Measurements from ENCODE around the gene CBLL2. TPM values are rescaled to one million over a fixed set of nuclear protein-coding genes. Genes with fewer than 3 reads are reported as not detected.

CBLL2 gene
- total RNA-seq, 1 experiment from 2014 or later = not detected

- no peak for TF ChIP-seq CTCF (IDR thresholded peaks at IDR 0.05; ENCODE audit: insufficient read depth in 1 of 2, low read depth in 1 of 2, low read length in 1 of 2, severe bottlenecking in 1 of 2, unreplicated experiment in 1 of 2)
- intact Hi-C loops (cut with micrococcal nuclease; ENCODE audit: unreplicated experiment) = no loop called here
- H3K9me3 Mint-ChIP-seq (ENCODE audit: unreplicated experiment) = no peaks in the 10 kb centered on the region
- no TSS peak for BruUV-seq (replicated peaks)
- Histone ChIP-seq H3K4me3 (ENCODE audit: low read depth, low read length) (no peak overlapping the region), H3K4me1 (no peaks in the 10 kb centered on the region), H3K27me3 (replicated peaks; ENCODE audit: control insufficient read depth, insufficient read depth, low read length) (no peaks in the 10 kb centered on the region), H3K9me3 (no peaks in the 10 kb centered on the region), H3K36me3 (ENCODE audit: control insufficient read depth, insufficient read depth, low read length) (no peaks in the 10 kb centered on the region)
- H3K27ac Mint-ChIP-seq (ENCODE audit: unreplicated experiment) = no peak overlapping the region
- H3K4me3 Mint-ChIP-seq (ENCODE audit: unreplicated experiment) = no peak overlapping the region
- H3K27me3 Mint-ChIP-seq (ENCODE audit: insufficient read depth, unreplicated experiment) = no peaks in the 10 kb centered on the region
- CTCF ChIA-PET = no interaction called here
- no peaks in the 10 kb centered on the region for H3K4me1 Mint-ChIP-seq (ENCODE audit: low read depth, unreplicated experiment)
- POLR2A ChIA-PET = no interaction called here
- DNase-seq = no peak
- no peaks in the 10 kb centered on the region for H3K36me3 Mint-ChIP-seq (ENCODE audit: insufficient read depth, unreplicated experiment)
Measured at GRCh38 chrX:22249371-22249770, 23.3 kb upstream of the CBLL2 start.

GRCh38 chrX:22268706-22269105 is 4.0 kb upstream of the CBLL2 start:
- Histone ChIP-seq H3K4me1 (no peaks in the 10 kb centered on the region), H3K9me3 (no peaks in the 10 kb centered on the region), H3K36me3 (ENCODE audit: control insufficient read depth, insufficient read depth, low read length) (no peaks in the 10 kb centered on the region), H3K4me3 (ENCODE audit: low read depth, low read length) (no peak overlapping the region), H3K27me3 (replicated peaks; ENCODE audit: control insufficient read depth, insufficient read depth, low read length) (no peaks in the 10 kb centered on the region)
- Mint-ChIP-seq H3K4me3 (ENCODE audit: unreplicated experiment) (no peak overlapping the region), H3K36me3 (ENCODE audit: insufficient read depth, unreplicated experiment) (no peaks in the 10 kb centered on the region), H3K27ac (ENCODE audit: unreplicated experiment) (no peak overlapping the region), H3K9me3 (ENCODE audit: unreplicated experiment) (no peaks in the 10 kb centered on the region), H3K4me1 (ENCODE audit: low read depth, unreplicated experiment) (no peaks in the 10 kb centered on the region), H3K27me3 (ENCODE audit: insufficient read depth, unreplicated experiment) (peaks cover under 1% of the 10 kb centered on the region)
- POLR2A ChIA-PET = no interaction called here
- TF ChIP-seq CTCF (IDR thresholded peaks at IDR 0.05; ENCODE audit: insufficient read depth in 1 of 2, low read depth in 1 of 2, low read length in 1 of 2, severe bottlenecking in 1 of 2, unreplicated experiment in 1 of 2) = no peak
- intact Hi-C loops (cut with micrococcal nuclease; ENCODE audit: unreplicated experiment) = no loop called here
- CTCF ChIA-PET = no interaction called here
- DNase-seq = no peak
- no TSS peak for BruUV-seq (replicated peaks)

- intact Hi-C loops (cut with micrococcal nuclease; ENCODE audit: unreplicated experiment) = no loop called here
- no peak for DNase-seq
- ChIA-PET POLR2A (no interaction called here), CTCF (no interaction called here)
- no TSS peak for BruUV-seq (replicated peaks)
- Mint-ChIP-seq H3K4me1 (ENCODE audit: low read depth, unreplicated experiment) (no peaks in the 10 kb centered on the region), H3K9me3 (ENCODE audit: unreplicated experiment) (no peaks in the 10 kb centered on the region), H3K4me3 (ENCODE audit: unreplicated experiment) (no peak overlapping the region), H3K27me3 (ENCODE audit: insufficient read depth, unreplicated experiment) (peaks cover 9% of the 10 kb centered on the region), H3K27ac (ENCODE audit: unreplicated experiment) (no peak overlapping the region), H3K36me3 (ENCODE audit: insufficient read depth, unreplicated experiment) (no peaks in the 10 kb centered on the region)
- H3K4me3 ChIP-seq (ENCODE audit: low read depth, low read length) = no peak overlapping the region
- no peaks in the 10 kb centered on the region for H3K4me1 ChIP-seq
- H3K9me3 ChIP-seq = no peaks in the 10 kb centered on the region
- TF ChIP-seq CTCF (IDR thresholded peaks at IDR 0.05; ENCODE audit: insufficient read depth in 1 of 2, low read depth in 1 of 2, low read length in 1 of 2, severe bottlenecking in 1 of 2, unreplicated experiment in 1 of 2) = no peak
- H3K27me3 ChIP-seq (replicated peaks; ENCODE audit: control insufficient read depth, insufficient read depth, low read length) = no peaks in the 10 kb centered on the region
- no peaks in the 10 kb centered on the region for H3K36me3 ChIP-seq (ENCODE audit: control insufficient read depth, insufficient read depth, low read length)
Measured at GRCh38 chrX:22273714-22274317, 1.1 kb downstream of the CBLL2 start.

Data from Caco-2 (cell line).